Measurements from ENCODE around the gene HSD17B12.

The HSD17B12 gene

GRCh38 chr11:43904742-43905535 is 224.4 kb downstream of the HSD17B12 start:
- Histone ChIP-seq H3K27ac (peak overlapping the region in 1 of 11 experiments; percentile 10; a peak in 1 of 22 replicates), H3K27me3 (no peaks in the 10 kb centered on the region), H3K9me3 (replicated peaks in 1 of 11) (no peaks in the 10 kb centered on the region), H3K4me1 (peaks cover 10 to 37% (median 13%) of the 10 kb centered on the region in 10 experiments), H3K9ac (no peak overlapping the region), H4K20me1 (no peaks in the 10 kb centered on the region), H3K4me3 (no peak overlapping the region), H3K4me2 (no peak overlapping the region), H3K36me3 (peaks cover 4 to 32% (median 12%) of the 10 kb centered on the region in 11 experiments; a peak in 11 of 22 replicates)
- TF ChIP-seq Cebpa-rat (IDR thresholded peaks at IDR 0.05) = no peak

GRCh38 chr11:43905813-43906241 is 225.3 kb downstream of the HSD17B12 start:
- Histone ChIP-seq H3K27me3 (no peaks in the 10 kb centered on the region), H3K4me2 (no peak overlapping the region), H4K20me1 (no peaks in the 10 kb centered on the region), H3K4me1 (peaks cover 10 to 37% (median 13%) of the 10 kb centered on the region in 10 experiments), H3K4me3 (no peak overlapping the region), H3K9me3 (replicated peaks in 1 of 11) (no peaks in the 10 kb centered on the region), H3K9ac (no peak overlapping the region), H3K27ac (peak overlapping the region in 1 of 11 experiments; percentile 10; a peak in 1 of 22 replicates), H3K36me3 (peaks cover 5 to 39% (median 12%) of the 10 kb centered on the region in 11 experiments; a peak in 11 of 22 replicates)
- no peak for TF ChIP-seq Cebpa-rat (IDR thresholded peaks at IDR 0.05)
